Inflammatory macrophage treated with lipopolysaccharide for 1 hour (primary cell): ENCODE measurements around the gene SCAND1.
"Not testable (repeated sequence)": the region's sequence is repeated elsewhere in the genome, so short reads cannot be mapped to it uniquely, and the experiment has no call there.

Experiments
- DNase-seq, 2 donors: peaks; one replicate each; pipeline ENCODE4 v3.0.0-alpha.2; 2020 to 2022

The SCAND1 gene

GRCh38 chr20:35954200-35954906 lies at the start of gene SCAND1:
Gene SCAND1 (minus strand): TSS chr20:35954502. CDS start chr20:35954284, 218 bp downstream.
- DNase-seq: peak; percentile 91 to 98

DNA sequence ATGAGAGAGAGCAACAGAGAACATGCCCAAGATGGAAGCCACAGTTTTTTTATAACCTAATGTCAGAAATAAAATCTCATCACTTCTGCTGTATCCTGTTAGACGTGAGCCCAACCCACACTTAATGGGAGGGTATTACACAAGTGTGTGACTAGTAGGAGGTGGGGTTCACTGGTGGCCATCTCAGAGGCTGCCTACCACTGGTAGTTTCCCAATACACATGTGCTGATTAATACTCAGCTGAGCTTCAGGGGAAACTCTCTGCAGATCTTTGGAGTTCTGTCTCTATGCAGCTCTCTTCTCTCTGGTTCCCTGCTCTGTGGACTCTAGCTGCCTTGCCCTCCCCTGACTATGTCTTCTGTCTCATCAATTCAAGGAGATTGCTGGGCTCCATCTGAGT lies 49.7 kb upstream of the SCAND1 start:
- peak; percentile 90 to 98 for DNase-seq

GRCh38 chr20:36002855-36003254 lies 48.6 kb upstream of the SCAND1 start:
- no peak for DNase-seq

DNA sequence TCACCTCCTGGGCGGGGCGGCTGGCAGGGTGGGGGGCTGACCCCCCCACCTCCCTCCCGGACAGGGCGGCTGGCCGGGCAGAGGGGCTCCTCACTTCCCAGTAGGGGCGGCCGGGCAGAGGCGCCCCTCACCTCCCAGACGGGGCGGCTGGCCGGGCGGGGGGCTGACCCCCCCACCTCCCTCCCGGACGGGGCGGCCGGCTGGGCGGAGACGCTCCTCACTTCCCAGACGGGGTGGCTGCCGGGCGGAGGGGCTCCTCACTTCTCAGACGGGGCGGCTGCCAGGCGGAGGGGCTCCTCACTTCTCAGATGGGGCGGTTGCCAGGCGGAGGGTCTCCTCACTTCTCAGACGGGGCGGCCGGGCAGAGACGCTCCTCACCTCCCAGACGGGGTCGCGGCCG lies 47.0 kb upstream of the SCAND1 start:
- DNase-seq: not testable (repeated sequence)

DNA sequence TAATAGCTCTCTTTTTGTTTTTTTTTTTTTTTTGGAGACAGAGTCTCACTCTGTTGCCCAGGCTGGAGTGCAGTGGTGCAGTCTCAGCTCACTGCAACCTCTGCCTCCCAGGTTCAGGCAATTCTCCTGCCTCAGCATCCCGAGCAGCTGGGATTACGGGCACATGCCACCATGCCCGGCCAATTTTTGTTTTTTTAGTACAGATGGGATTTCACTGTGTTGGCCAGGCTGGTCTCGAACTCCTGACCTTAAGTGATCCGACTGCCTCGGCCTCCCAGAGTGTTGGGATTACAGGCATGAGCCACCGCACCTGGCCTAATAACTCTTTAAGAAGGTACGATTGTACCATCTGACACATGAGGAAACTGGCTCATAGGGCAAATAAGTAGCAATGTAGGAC lies 42.2 kb upstream of the SCAND1 start:
- DNase-seq: not testable (repeated sequence)

DNA sequence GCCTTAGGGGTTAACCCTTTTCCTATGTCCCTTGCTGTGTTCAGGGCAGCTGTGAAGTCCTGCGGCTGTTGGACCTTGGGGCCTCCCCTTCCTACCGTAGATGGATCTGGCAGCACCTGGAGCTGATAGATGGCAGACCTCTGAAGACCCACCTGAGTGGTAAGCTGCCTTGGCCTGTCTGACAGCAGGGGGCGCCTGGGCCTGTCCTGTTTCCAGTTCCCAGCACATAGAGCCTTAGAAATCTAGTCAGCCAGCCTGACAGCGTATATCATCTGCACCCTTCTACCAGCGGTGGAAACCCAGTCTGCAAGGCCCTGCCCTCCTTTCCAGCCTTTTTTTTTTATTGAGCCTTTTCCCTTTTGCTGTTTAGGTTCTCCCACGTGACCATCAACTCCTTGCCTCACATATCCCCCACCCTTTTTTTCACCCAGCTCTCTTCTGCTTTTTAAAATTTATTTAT lies 40.7 kb upstream of the SCAND1 start:
- DNase-seq: peak; percentile 62 to 77

DNA sequence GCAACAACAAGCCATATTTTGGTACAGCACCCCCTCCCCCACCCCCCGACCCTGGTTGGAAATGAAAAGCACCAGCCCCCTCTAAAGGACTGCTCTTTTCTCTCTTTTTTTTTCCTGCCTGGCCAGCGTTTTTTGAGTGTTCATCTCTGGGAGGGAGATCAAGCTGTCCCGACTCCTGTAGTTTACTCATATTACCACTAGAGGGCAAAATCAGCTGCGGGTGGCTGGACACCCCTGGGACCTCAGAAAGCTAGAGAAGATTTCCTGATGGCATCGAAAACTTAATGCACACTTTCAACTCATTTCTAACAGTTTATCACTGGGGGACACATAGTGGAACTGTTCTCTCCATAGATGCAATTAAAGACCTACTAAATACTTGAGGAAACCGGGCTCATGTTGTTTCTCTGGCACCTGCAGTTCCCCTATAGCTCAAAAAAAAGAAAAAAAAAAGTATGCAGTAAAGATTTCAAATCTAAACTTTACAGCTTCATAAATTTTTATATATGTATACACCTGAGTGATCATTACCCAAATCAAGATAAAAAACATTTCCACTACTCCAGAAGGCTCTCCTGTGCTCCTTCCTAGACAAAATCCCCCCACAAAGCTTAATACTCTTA lies 38.5 kb upstream of the SCAND1 start:
- peak; percentile 54 to 83 for DNase-seq

GRCh38 chr20:35991142-35991771 lies 37.0 kb upstream of the SCAND1 start:
- peak in 1 of 2 donors; percentile 36 for DNase-seq

- DNase-seq: no peak
Measured at GRCh38 chr20:35988910-35989463, 34.7 kb upstream of the SCAND1 start.

GRCh38 chr20:35985806-35986205 lies 31.5 kb upstream of the SCAND1 start:
- DNase-seq: no peak

- DNase-seq: no peak
Measured at GRCh38 chr20:35984382-35984781, 30.1 kb upstream of the SCAND1 start.

DNA sequence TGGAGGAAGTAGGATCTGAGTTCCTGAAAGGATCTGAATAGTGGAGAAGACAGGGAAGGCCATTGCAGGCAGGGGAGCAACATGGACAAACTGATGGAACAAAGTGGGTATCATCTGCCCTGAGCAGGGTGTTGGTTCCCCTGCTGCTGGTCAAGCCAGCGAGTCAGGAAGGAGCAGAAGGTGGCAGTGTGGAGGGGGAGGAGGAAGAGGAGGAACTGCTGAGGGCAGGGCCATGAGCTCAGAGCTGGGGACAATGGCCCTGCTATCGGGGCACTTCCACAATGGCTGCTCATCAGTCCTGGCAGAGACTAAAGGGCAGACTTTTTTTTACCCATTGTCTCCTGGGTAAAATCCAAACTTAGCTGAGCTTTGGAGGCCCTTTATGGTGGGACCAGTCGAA lies 27.7 kb upstream of the SCAND1 start:
- DNase-seq: no peak

DNA sequence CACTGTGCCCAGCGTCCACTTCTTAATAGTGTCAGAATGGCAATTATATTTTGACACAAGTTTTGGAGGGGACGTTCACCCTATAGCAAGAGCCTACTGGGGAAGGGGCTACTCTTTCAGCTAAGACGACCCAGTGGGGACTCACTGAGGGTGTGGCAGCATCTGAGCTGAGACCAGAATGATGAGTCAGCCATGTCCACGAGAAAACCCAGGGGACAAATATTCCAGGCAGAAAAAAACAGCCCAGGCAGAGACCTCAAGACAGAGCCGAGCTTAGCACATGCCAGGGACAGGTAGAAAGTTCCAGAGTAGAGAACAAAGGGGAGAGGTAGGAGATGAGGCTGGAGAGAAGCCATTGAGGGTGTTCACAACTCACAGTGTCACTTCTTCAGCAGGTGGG lies 25.2 kb upstream of the SCAND1 start:
- DNase-seq: no peak

DNA sequence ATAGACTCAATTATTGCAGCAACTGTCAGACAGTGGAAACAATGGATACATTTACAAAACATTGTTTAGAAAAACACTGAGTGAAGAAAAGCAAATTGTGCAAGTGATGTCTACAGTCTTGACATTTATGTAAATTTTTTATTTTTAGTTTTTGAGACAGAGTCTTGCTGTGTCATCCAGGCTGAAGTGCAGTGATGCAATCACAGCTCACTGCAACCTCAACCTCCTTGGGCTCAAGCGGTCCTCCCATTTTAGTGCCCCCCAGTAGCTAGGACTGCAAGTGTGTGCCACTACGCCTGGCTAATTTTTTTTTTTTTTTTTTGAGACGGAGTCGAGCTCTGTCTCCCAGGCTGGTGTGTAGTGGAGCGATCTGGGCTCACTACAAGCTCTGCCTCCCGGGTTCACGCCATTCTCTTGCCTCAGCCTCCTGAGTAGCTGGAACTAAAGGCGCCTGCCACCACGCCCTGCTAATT lies 23.8 kb upstream of the SCAND1 start:
- DNase-seq: peak; percentile 85 to 92

GRCh38 chr20:35975576-35976373 lies 21.5 kb upstream of the SCAND1 start:
- DNase-seq: no peak

- DNase-seq: no peak
Measured at GRCh38 chr20:35974256-35974655, 20.0 kb upstream of the SCAND1 start.

- no peak for DNase-seq
Measured at GRCh38 chr20:35972462-35972861, 18.2 kb upstream of the SCAND1 start.

GRCh38 chr20:35971981-35972380 lies 17.7 kb upstream of the SCAND1 start:
- DNase-seq: no peak

- DNase-seq: no peak
Measured at GRCh38 chr20:35968930-35969329, 14.6 kb upstream of the SCAND1 start.

- no peak for DNase-seq
Measured at GRCh38 chr20:35967979-35968640, 13.8 kb upstream of the SCAND1 start, which contains the start of gene CNBD2. Gene CNBD2 (plus strand): TSS chr20:35968590. CDS start chr20:35968763, 173 bp downstream.

GRCh38 chr20:35963878-35964277 lies 9.6 kb upstream of the SCAND1 start:
- DNase-seq: no peak

DNA sequence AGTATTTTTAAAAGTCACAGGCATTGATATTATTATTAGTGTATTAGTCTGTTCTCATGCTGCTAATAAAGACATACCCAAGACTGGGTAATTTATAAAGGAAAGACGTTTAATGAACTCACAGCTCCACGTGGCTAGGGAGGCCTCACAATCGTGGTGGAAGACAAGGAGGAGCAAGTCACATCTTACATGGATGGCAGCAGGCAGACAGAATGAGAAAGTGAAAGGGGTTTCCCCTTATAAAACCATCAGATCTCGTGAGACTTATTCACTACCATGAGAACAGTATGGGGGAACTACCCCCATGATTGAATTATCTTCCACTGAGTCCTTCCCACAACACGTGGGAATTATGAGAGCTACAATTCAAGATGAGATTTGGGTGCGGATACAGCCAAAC lies 5.0 kb upstream of the SCAND1 start:
- not testable (repeated sequence) for DNase-seq
